H9 (cell line): Measurements from ENCODE around the gene NHLRC3. TPM values are rescaled to one million over a fixed set of nuclear protein-coding genes. Genes with fewer than 3 reads are reported as not detected.

Experiments used
- DNase-seq: peaks from one replicate; pipeline ENCODE4 v3.0.0-alpha.2; 2017
- H2AFZ ChIP-seq: one replicate; pipeline ENCODE4 v1.6.1; 2013; ENCODE audit warnings: mild to moderate bottlenecking, low read length, control low read depth, moderate library complexity
- H2AK5ac ChIP-seq: 2 replicates; pipeline ENCODE4 v1.6.1; 2013; ENCODE audit warnings: low read length, control low read depth, mixed read lengths; ENCODE audit not compliant: insufficient read length
- H2BK120ac ChIP-seq: one replicate; pipeline ENCODE4 v1.6.1; 2013; ENCODE audit warnings: low read depth, mild to moderate bottlenecking, low read length, control low read depth, inconsistent platforms; ENCODE audit not compliant: poor library complexity, severe bottlenecking
- H2BK12ac ChIP-seq: 2 replicates; pipeline ENCODE4 v1.6.1; 2013; ENCODE audit warnings: low read length, control low read depth, mixed read lengths, low read depth; ENCODE audit not compliant: insufficient read length
- H2BK15ac ChIP-seq: 2 replicates; pipeline ENCODE4 v1.6.1; 2013; ENCODE audit warnings: low read depth, low read length, control low read depth
- H2BK20ac ChIP-seq: one replicate; pipeline ENCODE4 v1.6.1; 2013; ENCODE audit warnings: low read depth, mild to moderate bottlenecking, low read length, control low read depth, inconsistent platforms; ENCODE audit not compliant: poor library complexity, severe bottlenecking
- H2BK5ac ChIP-seq: 2 replicates; pipeline ENCODE4 v1.6.1; 2013; ENCODE audit warnings: low read length, control low read depth, mixed read lengths; ENCODE audit not compliant: insufficient read length
- H3K14ac ChIP-seq: 2 replicates; pipeline ENCODE4 v1.6.1; 2013; ENCODE audit warnings: low read length, control low read depth; ENCODE audit not compliant: insufficient read depth
- H3K18ac ChIP-seq: 2 replicates; pipeline ENCODE4 v1.6.1; 2013; ENCODE audit warnings: low read depth, mild to moderate bottlenecking, mixed read lengths, low read length, control low read depth; ENCODE audit not compliant: insufficient read length
- H3K23ac ChIP-seq: 2 replicates; pipeline ENCODE4 v1.6.1; 2013; ENCODE audit warnings: low read length, control low read depth, mixed read lengths, low read depth; ENCODE audit not compliant: insufficient read length
- H3K23me2 ChIP-seq: 2 replicates; pipeline ENCODE4 v1.6.1; 2013; ENCODE audit warnings: low read depth, mild to moderate bottlenecking, mixed read lengths, low read length, control low read depth; ENCODE audit not compliant: insufficient read length, poor library complexity, severe bottlenecking
- H3K27ac ChIP-seq: 2 replicates; pipeline ENCODE4 v1.5.1; 2013; ENCODE audit warnings: low read length, control low read depth, mixed read lengths, low read depth; ENCODE audit not compliant: insufficient read length
- H3K27me3 ChIP-seq: 2 replicates; pipeline ENCODE4 v1.6.1; 2013; ENCODE audit warnings: low read length, control low read depth, inconsistent platforms; ENCODE audit not compliant: insufficient read depth
- H3K4ac ChIP-seq: 2 replicates; pipeline ENCODE4 v1.6.1; 2013; ENCODE audit warnings: low read depth, mild to moderate bottlenecking, control low read depth, inconsistent platforms, low read length, moderate library complexity
- H3K4me1 ChIP-seq: 2 replicates; pipeline ENCODE4 v1.6.1; 2013; ENCODE audit warnings: low read length, control low read depth, inconsistent platforms; ENCODE audit not compliant: insufficient read depth
- H3K4me2 ChIP-seq: 2 replicates; pipeline ENCODE4 v1.6.1; 2013; ENCODE audit warnings: low read length, control low read depth, mixed read lengths; ENCODE audit not compliant: insufficient read length, insufficient read depth
- H3K56ac ChIP-seq: 2 replicates; pipeline ENCODE4 v1.6.1; 2013; ENCODE audit warnings: low read depth, mild to moderate bottlenecking, mixed read lengths, low read length, control low read depth; ENCODE audit not compliant: insufficient read length
- H3K79me1 ChIP-seq: 2 replicates; pipeline ENCODE4 v1.6.1; 2013; ENCODE audit warnings: low read depth, mild to moderate bottlenecking, moderate library complexity, low read length, control low read depth, inconsistent platforms; ENCODE audit not compliant: insufficient read depth, poor library complexity, severe bottlenecking
- H3K79me2 ChIP-seq: 2 replicates; pipeline ENCODE4 v1.6.1; 2013; ENCODE audit warnings: low read length, control low read depth, inconsistent platforms; ENCODE audit not compliant: insufficient read depth
- H3K9ac ChIP-seq: 2 replicates; pipeline ENCODE4 v1.6.1; 2013; ENCODE audit warnings: low read length, control low read depth, mixed read lengths; ENCODE audit not compliant: insufficient read length; ENCODE audit errors: extremely low read depth
- H3K9me3 ChIP-seq: one replicate; pipeline ENCODE4 v1.6.1; 2013; ENCODE audit warnings: low read depth, low read length, inconsistent platforms; ENCODE audit not compliant: control insufficient read depth
- H3T11ph ChIP-seq: one replicate; pipeline ENCODE4 v1.6.1; 2013; ENCODE audit warnings: mild to moderate bottlenecking, low read length, control low read depth, inconsistent platforms
- H4K20me1 ChIP-seq: one replicate; pipeline ENCODE4 v1.6.1; 2013; ENCODE audit not compliant: control insufficient read depth, insufficient read length, insufficient read depth
- H4K5ac ChIP-seq: 2 replicates; pipeline ENCODE4 v1.6.1; 2013; ENCODE audit warnings: low read depth, mild to moderate bottlenecking, mixed read lengths, low read length, control low read depth; ENCODE audit not compliant: insufficient read length
- H4K8ac ChIP-seq: replicated peaks from 2 replicates; pipeline ENCODE4 v1.6.1; 2013; ENCODE audit warnings: low read length, control low read depth, mixed read lengths, low read depth; ENCODE audit not compliant: insufficient read length
- H4K91ac ChIP-seq: 2 replicates; pipeline ENCODE4 v1.6.1; 2013; ENCODE audit warnings: low read depth, mild to moderate bottlenecking, moderate library complexity, mixed read lengths, low read length, control low read depth; ENCODE audit not compliant: insufficient read length
- H3K27ac Mint-ChIP-seq, 3 experiments: 2 replicates in 2 of 3; 3 replicates in 1 of 3; pipeline ENCODE4 v1.8.0; 2020 to 2021; ENCODE audit warnings: mixed read lengths in 3 of 3, mild to moderate bottlenecking in 1 of 3, moderate library complexity in 1 of 3
- H3K27me3 Mint-ChIP-seq: 2 replicates; pipeline ENCODE4 v1.8.0; 2021; ENCODE audit warnings: low read depth, mild to moderate bottlenecking, moderate library complexity, mixed read lengths
- H3K36me3 Mint-ChIP-seq, 3 experiments: 2 replicates in 2 of 3; 3 replicates in 1 of 3; pipeline ENCODE4 v1.8.0; 2020 to 2021; ENCODE audit warnings: low read depth in 3 of 3, mixed read lengths in 3 of 3; ENCODE audit not compliant: insufficient read depth in 1 of 3
- H3K4me1 Mint-ChIP-seq, 2 experiments: 2 replicates each; pipeline ENCODE4 v1.8.0; 2020; ENCODE audit warnings: mixed read lengths in 2 of 2
- H3K4me3 Mint-ChIP-seq, 2 experiments: 2 replicates in 1 of 2; 3 replicates in 1 of 2; pipeline ENCODE4 v1.8.0; 2020 to 2021; ENCODE audit warnings: mild to moderate bottlenecking in 2 of 2, mixed read lengths in 2 of 2, moderate library complexity in 1 of 2
- H3K9me3 Mint-ChIP-seq, 2 experiments: 2 replicates in 1 of 2; 3 replicates in 1 of 2; pipeline ENCODE4 v1.8.0; 2020; ENCODE audit warnings: mild to moderate bottlenecking in 2 of 2, mixed read lengths in 2 of 2, moderate library complexity in 1 of 2
- WGBS: extraction: QIAGEN DNeasy Blood & Tissue Kit; methylation state at CpG from one replicate; pipeline ENCODE4 v1.1.7; 2013; ENCODE audit warnings: missing lambda C conversion rate, low lambda C conversion rate, mixed read lengths; ENCODE audit not compliant: insufficient read length; ENCODE audit errors: extremely low coverage; 5-methylcytosine and 5-hydroxymethylcytosine counted together
- total RNA-seq: library from RNA; stranded (reverse); gene quantifications from 2 replicates; pipeline ENCODE4 v1.2.1, GENCODE V29; 2021
- TF ChIP-seq, protein P1 (sequence below): fragments of 200-600 bp; sonication (generic); conservative IDR thresholded peaks from 3 replicates; pipeline ENCODE4 v1.8.0; 2021; ENCODE audit warnings: antibody characterized with exemption, mild to moderate bottlenecking

NHLRC3 gene
- total RNA-seq, 1 experiment from 2014 or later: 17.6 TPM

DNA sequence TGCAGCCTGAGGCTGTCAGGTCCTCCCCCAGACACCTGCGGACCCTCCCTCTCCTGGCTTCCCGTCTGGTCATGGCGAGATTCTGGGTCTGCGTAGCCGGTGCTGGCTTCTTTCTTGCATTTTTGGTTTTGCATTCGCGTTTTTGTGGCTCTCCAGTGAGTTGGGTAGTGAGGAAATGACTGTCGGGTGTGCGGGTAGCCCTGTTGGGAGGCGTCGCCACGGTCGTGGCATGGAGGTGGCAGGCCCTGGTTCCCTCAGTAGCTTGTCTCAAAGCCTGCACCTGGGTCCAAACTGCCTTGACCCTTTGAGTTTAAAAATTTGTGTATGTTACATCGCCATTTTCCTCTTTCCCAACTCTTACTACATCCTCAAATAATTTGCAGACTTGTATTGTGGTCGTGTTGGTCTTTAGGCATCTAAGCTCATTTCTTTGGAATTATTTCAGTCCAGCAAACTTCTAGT is 344 bp downstream of the NHLRC3 start:
- no peak overlapping the region for H3K4ac ChIP-seq
- H3K4me2 ChIP-seq: peak overlapping the region; percentile 52
- H2BK120ac ChIP-seq: no peak overlapping the region
- no peak overlapping the region for H3K14ac ChIP-seq
- H3K4me3 Mint-ChIP-seq: peak overlapping the region; percentile 90 to 93
- H3K4me1 Mint-ChIP-seq: peaks cover 30 to 35% of the 10 kb centered on the region in 2 experiments
- H3K9ac ChIP-seq: peak overlapping the region; percentile 73
- no peaks in the 10 kb centered on the region for H3K4me1 ChIP-seq
- TF ChIP-seq, protein P1, sequence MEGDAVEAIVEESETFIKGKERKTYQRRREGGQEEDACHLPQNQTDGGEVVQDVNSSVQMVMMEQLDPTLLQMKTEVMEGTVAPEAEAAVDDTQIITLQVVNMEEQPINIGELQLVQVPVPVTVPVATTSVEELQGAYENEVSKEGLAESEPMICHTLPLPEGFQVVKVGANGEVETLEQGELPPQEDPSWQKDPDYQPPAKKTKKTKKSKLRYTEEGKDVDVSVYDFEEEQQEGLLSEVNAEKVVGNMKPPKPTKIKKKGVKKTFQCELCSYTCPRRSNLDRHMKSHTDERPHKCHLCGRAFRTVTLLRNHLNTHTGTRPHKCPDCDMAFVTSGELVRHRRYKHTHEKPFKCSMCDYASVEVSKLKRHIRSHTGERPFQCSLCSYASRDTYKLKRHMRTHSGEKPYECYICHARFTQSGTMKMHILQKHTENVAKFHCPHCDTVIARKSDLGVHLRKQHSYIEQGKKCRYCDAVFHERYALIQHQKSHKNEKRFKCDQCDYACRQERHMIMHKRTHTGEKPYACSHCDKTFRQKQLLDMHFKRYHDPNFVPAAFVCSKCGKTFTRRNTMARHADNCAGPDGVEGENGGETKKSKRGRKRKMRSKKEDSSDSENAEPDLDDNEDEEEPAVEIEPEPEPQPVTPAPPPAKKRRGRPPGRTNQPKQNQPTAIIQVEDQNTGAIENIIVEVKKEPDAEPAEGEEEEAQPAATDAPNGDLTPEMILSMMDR: no peak
- H3K27ac ChIP-seq: no peak overlapping the region
- H3T11ph ChIP-seq: no peak overlapping the region
- no peaks in the 10 kb centered on the region for H3K9me3 ChIP-seq
- WGBS: no CpG with 5 or more reads among the region's 15 CpGs
- H4K8ac ChIP-seq: no peak overlapping the region
- no peak overlapping the region for H3K56ac ChIP-seq
- no peaks in the 10 kb centered on the region for H3K79me1 ChIP-seq
- peaks cover 4 to 8% (median 6%) of the 10 kb centered on the region in 3 experiments for H3K36me3 Mint-ChIP-seq
- no peak overlapping the region for H4K5ac ChIP-seq
- no peaks in the 10 kb centered on the region for H3K27me3 Mint-ChIP-seq
- H3K23me2 ChIP-seq: peaks cover 9% of the 10 kb centered on the region
- no peak overlapping the region for H3K23ac ChIP-seq
- H3K18ac ChIP-seq: no peak overlapping the region
- no peak overlapping the region for H2AFZ ChIP-seq
- no peak overlapping the region for H2BK12ac ChIP-seq
- H2BK15ac ChIP-seq: no peak overlapping the region
- H2BK5ac ChIP-seq: no peak overlapping the region
- H3K27ac Mint-ChIP-seq: peak overlapping the region; percentile 94 to 99 (median 94)
- H2BK20ac ChIP-seq: no peak overlapping the region
- H3K79me2 ChIP-seq: peaks cover 31% of the 10 kb centered on the region
- H3K27me3 ChIP-seq: no peaks in the 10 kb centered on the region
- H3K9me3 Mint-ChIP-seq: no peaks in the 10 kb centered on the region
- no peak for DNase-seq
- no peak overlapping the region for H2AK5ac ChIP-seq
- no peak overlapping the region for H4K91ac ChIP-seq
- H4K20me1 ChIP-seq: no peaks in the 10 kb centered on the region
